HEK293T (cell line): Measurements from ENCODE around the gene CASP5.

Experiments used
- BHLHE40 ChIP-seq: fragments of 450-650 bp; IDR thresholded peaks from 2 replicates; pipeline ENCODE4 v1.6.1; 2016; ENCODE audit warnings: mild to moderate bottlenecking, moderate library complexity, borderline replicate concordance
- ELF4 ChIP-seq: fragments of 450-650 bp; IDR thresholded peaks from 2 replicates; pipeline ENCODE4 v1.6.1; 2017; ENCODE audit warnings: antibody characterized with exemption
- FOXK2 ChIP-seq: fragments of 450-650 bp; IDR thresholded peaks from 2 replicates; pipeline ENCODE4 v1.6.1; 2016; ENCODE audit warnings: mild to moderate bottlenecking
- NFRKB ChIP-seq: fragments of 450-650 bp; IDR thresholded peaks from 2 replicates; pipeline ENCODE4 v1.6.1; 2016; ENCODE audit warnings: mild to moderate bottlenecking, moderate library complexity
- PKNOX1 ChIP-seq: fragments of 450-650 bp; IDR thresholded peaks from 2 replicates; pipeline ENCODE4 v1.6.1; 2016
- SP1 ChIP-seq: fragments of 450-650 bp; IDR thresholded peaks from 2 replicates; pipeline ENCODE4 v1.6.1; 2017
- TARDBP ChIP-seq: fragments of 450-650 bp; IDR thresholded peaks from 2 replicates; pipeline ENCODE4 v1.6.1; 2016
- ZNF384 ChIP-seq: fragments of 450-650 bp; IDR thresholded peaks from 2 replicates; pipeline ENCODE4 v1.6.1; 2016

- no peak for TF ChIP-seq TARDBP
- TF ChIP-seq PKNOX1: no peak
- TF ChIP-seq FOXK2: no peak
- TF ChIP-seq SP1: no peak
- TF ChIP-seq ZNF384: no peak
- no peak for TF ChIP-seq ELF4
- TF ChIP-seq NFRKB: no peak
- no peak for TF ChIP-seq BHLHE40
These were observed 25.7 kb downstream of the CASP5 start for GRCh38 chr11:104997288-104997687.
